Panc1 (cell line): Measurements from ENCODE around the gene CNKSR3. TPM values are rescaled to one million over a fixed set of nuclear protein-coding genes. Genes with fewer than 3 reads are reported as not detected.

Experiments used
- ATAC-seq: fragments of 200-7000 bp; cut with Tn5 transposase; 2 replicates; pipeline ENCODE4 v1.9.1; 2020; ENCODE audit warnings: mild to moderate bottlenecking, moderate library complexity
- BruUV-seq: library from RNA; stranded (reverse); fragments of 400-500 nt; replicated peaks from 2 replicates; lab custom pipeline; 2021; lab: Mats Ljungman, UMichigan
- CTCF ChIA-PET: fragments of 300-600 bp; sonication (Branson Sonifier 250); formaldehyde crosslinking; loops from one replicate; lab custom pipeline; 2022; ENCODE audit warnings: antibody characterized with exemption; lab: Charles Lee
- POLR2A ChIA-PET: fragments of 300-600 bp; sonication (Branson Sonifier 250); formaldehyde crosslinking; loops from one replicate; lab custom pipeline; 2022; ENCODE audit warnings: antibody characterized with exemption; lab: Charles Lee
- DNase-seq: peaks from one replicate; pipeline ENCODE4 v3.0.0-alpha.2; 2010; ENCODE audit warnings: low read depth, low spot score
- H3K27ac ChIP-seq: 2 replicates; pipeline ENCODE4 v1.5.1; 2011; ENCODE audit warnings: mild to moderate bottlenecking, low read length, inconsistent platforms
- H3K27me3 ChIP-seq: fragments of 200-500 bp; sonication (Bioruptor generic); 2 replicates; pipeline ENCODE4 v1.6.0; 2014; ENCODE audit warnings: low read length, inconsistent platforms; ENCODE audit not compliant: control insufficient read depth, insufficient read depth
- H3K36me3 ChIP-seq: fragments of 200-500 bp; sonication (Bioruptor generic); 2 replicates; pipeline ENCODE4 v1.5.1; 2014; ENCODE audit warnings: inconsistent platforms, mild to moderate bottlenecking, low read length, moderate library complexity; ENCODE audit not compliant: control insufficient read depth, insufficient read depth
- H3K4me1 ChIP-seq: 2 replicates; pipeline ENCODE4 v1.5.1; 2011; ENCODE audit warnings: inconsistent platforms, mild to moderate bottlenecking, low read length, moderate library complexity; ENCODE audit not compliant: control insufficient read depth, insufficient read depth
- H3K4me3 ChIP-seq, 2 experiments: 2 replicates each; pipeline ENCODE4 v1.5.1; 2011 to 2012; ENCODE audit warnings: low read depth in 2 of 2, low read length in 2 of 2, mild to moderate bottlenecking in 2 of 2, inconsistent platforms in 1 of 2, moderate library complexity in 1 of 2
- H3K9me3 ChIP-seq: fragments of 200-500 bp; sonication (Bioruptor generic); 2 replicates; pipeline ENCODE4 v1.5.1; 2014; ENCODE audit warnings: low read depth, mild to moderate bottlenecking, inconsistent platforms, low read length, moderate library complexity; ENCODE audit not compliant: control insufficient read depth, insufficient read depth
- CTCF ChIP-seq: fragments of 450-650 bp; IDR thresholded peaks from 2 replicates; pipeline ENCODE4 v1.5.1; 2017; ENCODE audit warnings: mild to moderate bottlenecking
- POLR2AphosphoS5 ChIP-seq: IDR thresholded peaks from 2 replicates; pipeline ENCODE4 v1.6.1; 2012; ENCODE audit warnings: mild to moderate bottlenecking, low read depth, low read length, moderate library complexity
- REST ChIP-seq, 2 experiments: IDR thresholded peaks; 2 replicates each; pipeline ENCODE4 v1.6.1; 2011 to 2012; ENCODE audit warnings: low read depth in 2 of 2, control low read depth in 1 of 2, low read length in 1 of 2, mild to moderate bottlenecking in 1 of 2, moderate library complexity in 1 of 2; ENCODE audit not compliant: insufficient read depth in 1 of 2
- SIN3A ChIP-seq: IDR thresholded peaks from 2 replicates; pipeline ENCODE4 v1.6.1; 2012; ENCODE audit warnings: low read depth, mild to moderate bottlenecking, low read length, moderate library complexity, borderline replicate concordance; ENCODE audit not compliant: insufficient read depth
- TCF7L2 ChIP-seq: IDR thresholded peaks from 2 replicates; pipeline ENCODE4 v1.6.1; 2011; ENCODE audit warnings: mild to moderate bottlenecking, low read depth, low read length, inconsistent platforms
- in situ Hi-C: cut with HindIII; loops from 2 replicates; pipeline ENCODE4 v1.10.0; 2016; ENCODE audit warnings: low sequenced_read_pairs, low pct_unique_long_range_greater_than_20kb
- intact Hi-C: fragments of 100-400 bp; cut with micrococcal nuclease; formaldehyde crosslinking; loops from one replicate; pipeline ENCODE4 v1.10.0; 2022; ENCODE audit not compliant: unreplicated experiment
- total RNA-seq: library from RNA; stranded (reverse); gene quantifications from one replicate; pipeline ENCODE4 v1.2.1, GENCODE V29; 2021; ENCODE audit not compliant: unreplicated experiment

CNKSR3 gene
- total RNA-seq, 1 experiment from 2014 or later, result 18.2 TPM

GRCh38 chr6:154450498-154450897 is 60.0 kb downstream of the CNKSR3 start:
- Histone ChIP-seq H3K4me1 (peaks cover 7% of the 10 kb centered on the region), H3K4me3 (no peak overlapping the region), H3K27me3 (no peaks in the 10 kb centered on the region), H3K9me3 (no peaks in the 10 kb centered on the region), H3K36me3 (no peaks in the 10 kb centered on the region), H3K27ac (no peak overlapping the region)
- TF ChIP-seq CTCF (no peak), REST (IDR thresholded peaks at IDR 0.05; ENCODE audit: insufficient read depth in 1 of 2, low read depth in 2 of 2, low read length in 1 of 2) (no peak), TCF7L2 (no peak), POLR2AphosphoS5 (no peak), SIN3A (no peak)
- in situ Hi-C loops, result no loop called here
- ChIA-PET CTCF (no interaction called here), POLR2A (no interaction called here)
- intact Hi-C loops, result no loop called here
- DNase-seq (no peak), ATAC-seq (no peak)
- BruUV-seq, result no TSS peak

- ATAC-seq, result peak; percentile 70; the same call in 1 of the 2 replicates
- in situ Hi-C loops (no loop called here), intact Hi-C loops (no loop called here)
- H3K27me3 ChIP-seq, result no peaks in the 10 kb centered on the region
- peaks cover 7% of the 10 kb centered on the region for H3K4me1 ChIP-seq
- H3K9me3 ChIP-seq, result no peaks in the 10 kb centered on the region
- no peak for DNase-seq
- H3K27ac ChIP-seq, result no peak overlapping the region
- TF ChIP-seq REST (IDR thresholded peaks at IDR 0.05; ENCODE audit: insufficient read depth in 1 of 2, low read depth in 2 of 2, low read length in 1 of 2), result no peak
- TF ChIP-seq POLR2AphosphoS5, result no peak
- no peak for TF ChIP-seq CTCF
- no peak overlapping the region for H3K4me3 ChIP-seq
- ChIA-PET CTCF (no interaction called here), POLR2A (no interaction called here)
- no TSS peak for BruUV-seq
- no peaks in the 10 kb centered on the region for H3K36me3 ChIP-seq
These were observed 61.9 kb downstream of the CNKSR3 start for GRCh38 chr6:154448448-154449096.
